Stimulated activated naive CD8-positive, alpha-beta T cell treated with anti-CD3 and anti-CD28 coated beads, Interleukin-15, Interleukin-2, amounts not matched to agents 100 U/mL and 50 U/mL, for 24 hours (primary cell): ENCODE results near the gene CDH23.

Experiments used
- ATAC-seq: fragments of 150-1000 bp; cut with Tn5 transposase; one replicate; pipeline ENCODE4 v1.10.0; 2021
- DNase-seq: peaks from one replicate; pipeline ENCODE4 v3.0.0; 2021

Gene CDH23

GRCh38 chr10:71743866-71744265 is 347.1 kb downstream of the CDH23 start:
- ATAC-seq = no peak
- DNase-seq = no peak

- ATAC-seq (no peak), DNase-seq (no peak)
These were observed 348.4 kb downstream of the CDH23 start for GRCh38 chr10:71744897-71745663.

GRCh38 chr10:71745664-71746250 is 349.0 kb downstream of the CDH23 start:
- ATAC-seq (no peak), DNase-seq (no peak)

- ATAC-seq = no peak
- peak; percentile 63 for DNase-seq
These were observed 349.8 kb downstream of the CDH23 start for GRCh38 chr10:71746344-71747037.

GRCh38 chr10:71747039-71747531 is 350.4 kb downstream of the CDH23 start:
- DNase-seq = no peak

GRCh38 chr10:71747551-71748523 is 351.1 kb downstream of the CDH23 start:
- DNase-seq (no peak), ATAC-seq (peak; percentile 8)

More at GRCh38 chr10:71747039-71747531, 350.4 kb downstream of the CDH23 start:
- ATAC-seq = no peak

GRCh38 chr10:71748671-71749191 is 352.0 kb downstream of the CDH23 start:
- peak; percentile 86 for ATAC-seq
- peak; percentile 83 for DNase-seq

GRCh38 chr10:71749396-71749795 is 352.7 kb downstream of the CDH23 start:
- no peak for ATAC-seq

GRCh38 chr10:71750124-71750841 is 353.6 kb downstream of the CDH23 start:
- no peak for ATAC-seq
- DNase-seq = no peak

More at GRCh38 chr10:71749396-71749795, 352.7 kb downstream of the CDH23 start:
- no peak for DNase-seq

- ATAC-seq (no peak), DNase-seq (no peak)
These were observed 354.3 kb downstream of the CDH23 start for GRCh38 chr10:71750986-71751385.

- DNase-seq (no peak), ATAC-seq (no peak)
These were observed 354.9 kb downstream of the CDH23 start for GRCh38 chr10:71751515-71752224.

- no peak for ATAC-seq
These were observed 355.8 kb downstream of the CDH23 start for GRCh38 chr10:71752391-71753090.

GRCh38 chr10:71753091-71753959 is 356.6 kb downstream of the CDH23 start:
- DNase-seq (no peak), ATAC-seq (no peak)

More at GRCh38 chr10:71752391-71753090, 355.8 kb downstream of the CDH23 start:
- DNase-seq = no peak

- DNase-seq = no peak
- no peak for ATAC-seq
These were observed 357.3 kb downstream of the CDH23 start for GRCh38 chr10:71753960-71754505.

GRCh38 chr10:71754562-71754961 is 357.8 kb downstream of the CDH23 start:
- ATAC-seq = no peak
- DNase-seq = no peak

- no peak for DNase-seq
- no peak for ATAC-seq
These were observed 358.6 kb downstream of the CDH23 start for GRCh38 chr10:71755179-71755879.
